Daoy (cell line): Measurements from ENCODE around the gene ACO1. TPM values are rescaled to one million over a fixed set of nuclear protein-coding genes. Genes with fewer than 3 reads are reported as not detected.

Experiments
- DNase-seq: peaks from one replicate; pipeline ENCODE4 v3.0.0-alpha.2; 2015; ENCODE audit warnings: low read depth
- total RNA-seq: library from RNA; depleted of rRNA; stranded (reverse); fragments of >200 nt; shearing (Covaris generic); gene quantifications from 2 replicates; pipeline ENCODE4 v1.2.3, GENCODE V29; 2014; rRNA removed

Gene ACO1
- total RNA-seq, 1 experiment from 2014 or later = 52.8 TPM

- peak; percentile 36 for DNase-seq
These were observed 103.5 kb downstream of the ACO1 start for GRCh38 chr9:32487981-32488380.

GRCh38 chr9:32490601-32491000 lies 106.2 kb downstream of the ACO1 start:
- no peak for DNase-seq

- DNase-seq = no peak
These were observed 113.5 kb downstream of the ACO1 start for GRCh38 chr9:32497921-32498320.

GRCh38 chr9:32500768-32501167 lies 116.3 kb downstream of the ACO1 start:
- no peak for DNase-seq

- DNase-seq = no peak
These were observed 117.4 kb downstream of the ACO1 start for GRCh38 chr9:32501868-32502267.

- peak; percentile 90 for DNase-seq
These were observed 118.0 kb downstream of the ACO1 start for GRCh38 chr9:32502464-32502863.

- DNase-seq = no peak
These were observed 118.6 kb downstream of the ACO1 start for GRCh38 chr9:32503008-32503407.

Other genes starting within 250 kb of the ACO1 start
- gene RIGI, start 141.6 kb downstream of the ACO1 start, total RNA-seq = 23.5 and 24.6 TPM in 2 replicates
- 4.6 and 11.9 TPM in 2 replicates for gene SMIM27, start 167.7 kb downstream of the ACO1 start, total RNA-seq
- 29.9 and 31.2 TPM in 2 replicates for gene TOPORS, start 167.9 kb downstream of the ACO1 start, total RNA-seq
- 185 and 206 TPM in 2 replicates for gene NDUFB6, start 188.5 kb downstream of the ACO1 start, total RNA-seq